Trophoblast cell (in vitro differentiated cells and primary cell): ENCODE results near the gene ENAH.

Experiments used
- DNase-seq, 2 donors: peaks; one replicate each; pipeline ENCODE4 v3.0.0-alpha.2; 2016
- H2AFZ ChIP-seq: 2 replicates; pipeline ENCODE4 v1.6.1; 2013; ENCODE audit warnings: low read length, moderate library complexity, mild to moderate bottlenecking; ENCODE audit not compliant: insufficient read depth, poor library complexity
- H2AK5ac ChIP-seq: 2 replicates; pipeline ENCODE4 v1.6.1; 2013; ENCODE audit warnings: mild to moderate bottlenecking, low read length
- H2BK120ac ChIP-seq: 2 replicates; pipeline ENCODE4 v1.6.1; 2013; ENCODE audit warnings: low read length, mild to moderate bottlenecking, moderate library complexity; ENCODE audit not compliant: insufficient read depth, poor library complexity
- H2BK12ac ChIP-seq: 2 replicates; pipeline ENCODE4 v1.6.1; 2013; ENCODE audit warnings: mild to moderate bottlenecking, low read length, moderate library complexity
- H2BK5ac ChIP-seq: 2 replicates; pipeline ENCODE4 v1.6.1; 2013; ENCODE audit warnings: low read length, low read depth, moderate library complexity, mild to moderate bottlenecking; ENCODE audit not compliant: poor library complexity
- H3K14ac ChIP-seq: 2 replicates; pipeline ENCODE4 v1.6.1; 2013; ENCODE audit warnings: mild to moderate bottlenecking, low read length
- H3K18ac ChIP-seq: 2 replicates; pipeline ENCODE4 v1.6.1; 2013; ENCODE audit warnings: mild to moderate bottlenecking, low read length
- H3K23ac ChIP-seq: 2 replicates; pipeline ENCODE4 v1.6.1; 2013; ENCODE audit warnings: low read length
- H3K27ac ChIP-seq: 2 replicates; pipeline ENCODE4 v1.5.1; 2013; ENCODE audit warnings: low read depth, mild to moderate bottlenecking, inconsistent platforms, low read length, moderate library complexity
- H3K27me3 ChIP-seq: 2 replicates; pipeline ENCODE4 v1.6.1; 2013; ENCODE audit warnings: inconsistent platforms, mild to moderate bottlenecking, low read length, moderate library complexity; ENCODE audit not compliant: insufficient read depth
- H3K36me3 ChIP-seq, 2 experiments: 1 replicate in 1 of 2; 2 replicates in 1 of 2; pipeline ENCODE4 v1.6.1; 2013; ENCODE audit warnings: low read length in 2 of 2, mild to moderate bottlenecking in 2 of 2, moderate library complexity in 1 of 2; ENCODE audit not compliant: insufficient read depth in 2 of 2, control insufficient read depth in 1 of 2
- H3K4ac ChIP-seq: 2 replicates; pipeline ENCODE4 v1.6.1; 2013; ENCODE audit warnings: low read depth, mild to moderate bottlenecking, low read length, moderate library complexity
- H3K4me1 ChIP-seq, 2 experiments: 1 replicate in 1 of 2; 2 replicates in 1 of 2; pipeline ENCODE4 v1.6.1; 2013; ENCODE audit warnings: low read length in 2 of 2, mild to moderate bottlenecking in 2 of 2, moderate library complexity in 1 of 2; ENCODE audit not compliant: insufficient read depth in 2 of 2, control insufficient read depth in 1 of 2
- H3K4me2 ChIP-seq: 2 replicates; pipeline ENCODE4 v1.6.1; 2013; ENCODE audit warnings: inconsistent platforms, mild to moderate bottlenecking, low read length, moderate library complexity
- H3K4me3 ChIP-seq: 2 replicates; pipeline ENCODE4 v1.5.1; 2013; ENCODE audit warnings: mild to moderate bottlenecking, low read depth, low read length, inconsistent platforms
- H3K79me1 ChIP-seq: one replicate; pipeline ENCODE4 v1.6.1; 2013; ENCODE audit warnings: low read length
- H3K79me2 ChIP-seq: 2 replicates; pipeline ENCODE4 v1.6.1; 2013; ENCODE audit warnings: low read length, mild to moderate bottlenecking; ENCODE audit not compliant: control insufficient read depth, insufficient read depth, poor library complexity
- H3K9ac ChIP-seq: 2 replicates; pipeline ENCODE4 v1.6.1; 2013; ENCODE audit warnings: mild to moderate bottlenecking, low read length
- H3K9me3 ChIP-seq: 2 replicates; pipeline ENCODE4 v1.6.1; 2013; ENCODE audit warnings: low read depth, mild to moderate bottlenecking, control low read depth, inconsistent platforms, low read length; ENCODE audit not compliant: insufficient read depth
- H4K12ac ChIP-seq: 2 replicates; pipeline ENCODE4 v1.6.1; 2013; ENCODE audit warnings: low read depth, mild to moderate bottlenecking, low read length, moderate library complexity
- H4K8ac ChIP-seq: 2 replicates; pipeline ENCODE4 v1.6.1; 2013; ENCODE audit warnings: low read depth, mild to moderate bottlenecking, low read length, moderate library complexity
- H4K91ac ChIP-seq: one replicate; pipeline ENCODE4 v1.6.1; 2013; ENCODE audit warnings: low read depth, mild to moderate bottlenecking, low read length, moderate library complexity
- WGBS: extraction: QIAGEN DNeasy Blood & Tissue Kit; methylation state at CpG from one replicate; pipeline ENCODE4 v1.1.7; 2013; ENCODE audit warnings: missing lambda C conversion rate; ENCODE audit not compliant: insufficient read length, insufficient coverage; ENCODE audit errors: extremely low coverage; 5-methylcytosine and 5-hydroxymethylcytosine counted together

ENAH gene

DNA sequence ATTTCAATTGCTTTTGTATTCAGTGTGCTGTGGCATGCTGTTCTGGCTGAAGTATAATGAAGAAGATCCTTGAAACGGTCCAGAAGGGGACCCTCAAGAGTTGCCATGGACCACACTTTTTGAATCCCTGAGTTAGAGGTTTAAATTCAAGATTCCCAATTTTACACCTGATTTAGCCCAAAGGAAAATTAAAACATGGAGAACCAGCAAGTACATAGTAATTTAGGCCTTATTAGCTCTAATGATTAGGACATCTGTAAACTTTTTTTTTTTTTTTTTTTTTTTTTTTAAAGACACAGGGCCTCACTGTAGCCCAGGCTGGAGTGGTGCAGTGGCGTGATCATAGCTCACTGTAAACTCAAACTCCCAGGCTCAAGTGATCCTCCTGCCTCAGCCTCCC, 107.3 kb downstream of the ENAH start:
- Histone ChIP-seq H4K91ac (no peak overlapping the region), H3K27ac (no peak overlapping the region), H3K4me1 (peaks cover 3 to 9% of the 10 kb centered on the region in 2 experiments), H2BK120ac (no peak overlapping the region), H3K9me3 (no peaks in the 10 kb centered on the region), H3K4me3 (no peak overlapping the region), H2BK12ac (no peak overlapping the region), H3K23ac (no peak overlapping the region), H3K79me1 (no peaks in the 10 kb centered on the region), H3K4me2 (no peak overlapping the region), H3K9ac (no peak overlapping the region), H2AFZ (no peak overlapping the region), H2BK5ac (no peak overlapping the region), H3K18ac (no peak overlapping the region), H3K4ac (no peak overlapping the region), H3K79me2 (peaks cover 3% of the 10 kb centered on the region), H4K8ac (no peak overlapping the region), H4K12ac (no peak overlapping the region), H3K14ac (no peak overlapping the region), H3K27me3 (no peaks in the 10 kb centered on the region), H2AK5ac (no peak overlapping the region), H3K36me3 (peaks cover 0 to 3% of the 10 kb centered on the region in 2 experiments)
- DNase-seq = no peak
- no CpG with 5 or more reads among the region's 2 CpGs for WGBS

DNA sequence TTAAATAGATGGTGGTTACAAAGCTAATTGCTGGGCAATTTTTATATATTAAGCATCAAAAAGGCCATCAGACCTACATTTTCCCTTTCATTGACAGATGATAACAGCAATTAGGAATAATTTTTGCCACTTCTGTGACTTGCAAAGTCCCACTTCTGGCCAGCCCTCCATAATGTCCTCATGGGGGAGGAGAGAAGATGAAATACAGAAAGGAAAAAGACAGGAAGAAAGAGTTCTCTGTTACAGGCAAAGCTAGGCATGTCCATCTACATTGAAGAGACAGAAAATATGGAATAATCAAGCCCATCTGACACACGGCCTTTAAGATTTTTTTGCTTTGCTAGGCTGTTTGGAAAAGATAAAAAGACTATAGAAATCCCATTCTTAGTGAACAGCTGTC, 108.0 kb downstream of the ENAH start:
- no CpG with 5 or more reads among the region's 1 CpG for WGBS
- Histone ChIP-seq H4K91ac (no peak overlapping the region), H3K23ac (no peak overlapping the region), H3K27ac (no peak overlapping the region), H3K9me3 (no peaks in the 10 kb centered on the region), H2AK5ac (no peak overlapping the region), H3K14ac (no peak overlapping the region), H3K4me2 (no peak overlapping the region), H2BK120ac (no peak overlapping the region), H3K9ac (no peak overlapping the region), H3K4me1 (peaks cover 3 to 9% of the 10 kb centered on the region in 2 experiments), H3K27me3 (no peaks in the 10 kb centered on the region), H3K18ac (no peak overlapping the region), H3K36me3 (peaks cover 0 to 3% of the 10 kb centered on the region in 2 experiments), H2BK12ac (no peak overlapping the region), H3K4ac (no peak overlapping the region), H2AFZ (no peak overlapping the region), H4K8ac (no peak overlapping the region), H3K79me2 (peaks cover 3% of the 10 kb centered on the region), H2BK5ac (no peak overlapping the region), H4K12ac (no peak overlapping the region), H3K4me3 (no peak overlapping the region), H3K79me1 (no peaks in the 10 kb centered on the region)
- no peak for DNase-seq

DNA sequence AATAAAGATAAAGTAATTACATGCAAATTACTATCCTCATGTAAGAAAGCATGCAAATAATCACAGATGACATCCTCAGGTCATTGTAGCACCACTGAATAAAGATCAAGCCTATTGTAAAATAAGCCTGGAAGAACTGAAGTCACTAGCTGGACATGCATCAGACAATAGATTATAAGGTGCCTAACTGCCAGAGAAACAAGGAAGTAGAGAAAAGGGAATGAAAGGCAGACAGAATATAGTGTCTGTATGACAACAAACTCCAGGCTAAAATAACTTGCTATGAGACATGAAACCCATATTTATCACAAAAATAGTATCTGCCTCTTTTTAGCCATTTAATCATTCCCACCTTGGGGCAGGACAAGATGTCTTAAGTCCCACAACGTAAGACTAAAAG, 108.7 kb downstream of the ENAH start:
- WGBS = no CpG with 5 or more reads among the region's 1 CpG
- H3K18ac ChIP-seq = no peak overlapping the region

DNA sequence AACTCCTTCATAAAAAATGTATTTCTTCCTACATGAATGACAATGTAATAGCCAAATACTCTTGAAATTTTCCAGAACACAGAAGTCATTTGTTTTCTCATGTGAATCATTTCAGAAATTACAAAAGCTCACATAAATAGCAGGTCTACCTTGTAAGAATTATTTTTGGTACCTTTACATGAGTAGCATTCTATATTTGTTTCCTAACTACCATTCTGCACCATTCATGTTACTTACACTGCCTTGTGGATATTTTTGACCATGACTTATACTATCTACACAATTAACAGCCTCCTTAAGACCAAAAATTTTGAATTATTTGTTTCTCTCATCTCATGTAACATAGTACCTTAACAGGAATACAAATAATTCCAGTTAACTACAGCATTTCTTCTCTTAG, 109.6 kb downstream of the ENAH start:
- Histone ChIP-seq H3K23ac (no peak overlapping the region), H4K8ac (no peak overlapping the region), H2BK12ac (no peak overlapping the region), H3K79me1 (no peaks in the 10 kb centered on the region), H2BK120ac (no peak overlapping the region), H3K9me3 (no peaks in the 10 kb centered on the region), H3K36me3 (peaks cover 0 to 3% of the 10 kb centered on the region in 2 experiments), H3K18ac (no peak overlapping the region), H3K4me2 (no peak overlapping the region), H3K14ac (no peak overlapping the region), H3K4me3 (no peak overlapping the region), H2BK5ac (no peak overlapping the region), H4K12ac (no peak overlapping the region), H2AFZ (no peak overlapping the region), H3K27me3 (no peaks in the 10 kb centered on the region), H4K91ac (no peak overlapping the region), H3K4ac (no peak overlapping the region), H3K27ac (no peak overlapping the region), H3K4me1 (peaks cover 0 to 4% of the 10 kb centered on the region in 2 experiments), H3K9ac (no peak overlapping the region), H3K79me2 (peaks cover 3% of the 10 kb centered on the region), H2AK5ac (no peak overlapping the region)
- no peak for DNase-seq

More for the DNA sequence above, 108.7 kb downstream of the ENAH start:
- H2BK12ac ChIP-seq = no peak overlapping the region
- peaks cover 3% of the 10 kb centered on the region for H3K79me2 ChIP-seq
- H3K27me3 ChIP-seq = no peaks in the 10 kb centered on the region
- no peak overlapping the region for H4K12ac ChIP-seq
- H3K4me1 ChIP-seq = peaks cover 3 to 9% of the 10 kb centered on the region in 2 experiments
- H2AK5ac ChIP-seq = no peak overlapping the region
- no peak overlapping the region for H3K9ac ChIP-seq
- H3K79me1 ChIP-seq = no peaks in the 10 kb centered on the region
- no peak overlapping the region for H3K23ac ChIP-seq
- peaks cover 0 to 3% of the 10 kb centered on the region in 2 experiments for H3K36me3 ChIP-seq
- H2AFZ ChIP-seq = no peak overlapping the region
- no peak overlapping the region for H3K4me3 ChIP-seq
- H3K4me2 ChIP-seq = no peak overlapping the region
- no peak overlapping the region for H2BK120ac ChIP-seq
- H4K91ac ChIP-seq = no peak overlapping the region
- no peak overlapping the region for H3K14ac ChIP-seq
- H3K9me3 ChIP-seq = no peaks in the 10 kb centered on the region
- no peak for DNase-seq
- no peak overlapping the region for H3K4ac ChIP-seq
- H4K8ac ChIP-seq = no peak overlapping the region
- no peak overlapping the region for H2BK5ac ChIP-seq
- no peak overlapping the region for H3K27ac ChIP-seq
